Stimulated activated CD4-positive, alpha-beta T cell treated with anti-CD3 and anti-CD28 coated beads, Interleukin-1b, Interleukin-23, amount 100 ng/mL, for 48 hours (primary cell): ENCODE data around the gene SMARCC1.

Experiments
- DNase-seq: peaks from one replicate; pipeline ENCODE4 v3.0.0-alpha.2; 2020

The SMARCC1 gene

GRCh38 chr3:47622671-47623461 is 158.8 kb downstream of the SMARCC1 start:
- no peak for DNase-seq

GRCh38 chr3:47617086-47618010 is 164.3 kb downstream of the SMARCC1 start:
- no peak for DNase-seq

- DNase-seq = no peak
Measured at GRCh38 chr3:47614788-47615187, 166.9 kb downstream of the SMARCC1 start.

GRCh38 chr3:47613722-47614121 is 168.0 kb downstream of the SMARCC1 start:
- no peak for DNase-seq

GRCh38 chr3:47612879-47613278 is 168.8 kb downstream of the SMARCC1 start:
- no peak for DNase-seq

- DNase-seq = no peak
Measured at GRCh38 chr3:47612178-47612577, 169.5 kb downstream of the SMARCC1 start.

GRCh38 chr3:47611576-47611975 is 170.1 kb downstream of the SMARCC1 start:
- DNase-seq = no peak

GRCh38 chr3:47610583-47610982 is 171.1 kb downstream of the SMARCC1 start:
- no peak for DNase-seq

GRCh38 chr3:47607335-47607734 is 174.4 kb downstream of the SMARCC1 start:
- DNase-seq = no peak

- DNase-seq = no peak
Measured at GRCh38 chr3:47606165-47606564, 175.5 kb downstream of the SMARCC1 start.

- no peak for DNase-seq
Measured at GRCh38 chr3:47605652-47606051, 176.0 kb downstream of the SMARCC1 start.

GRCh38 chr3:47604145-47604544 is 177.5 kb downstream of the SMARCC1 start:
- DNase-seq = no peak

- DNase-seq = no peak
Measured at GRCh38 chr3:47603332-47603731, 178.4 kb downstream of the SMARCC1 start.

GRCh38 chr3:47601281-47601680 is 180.4 kb downstream of the SMARCC1 start:
- no peak for DNase-seq

GRCh38 chr3:47594792-47595191 is 186.9 kb downstream of the SMARCC1 start:
- DNase-seq = no peak

GRCh38 chr3:47592066-47592795 is 189.5 kb downstream of the SMARCC1 start:
- DNase-seq = no peak

- no peak for DNase-seq
Measured at GRCh38 chr3:47590216-47590615, 191.5 kb downstream of the SMARCC1 start.

- no peak for DNase-seq
Measured at GRCh38 chr3:47588587-47588986, 193.1 kb downstream of the SMARCC1 start.

GRCh38 chr3:47588053-47588452 is 193.6 kb downstream of the SMARCC1 start:
- no peak for DNase-seq

- DNase-seq = no peak
Measured at GRCh38 chr3:47586746-47587145, 194.9 kb downstream of the SMARCC1 start.

- no peak for DNase-seq
Measured at GRCh38 chr3:47583320-47584075, 198.2 kb downstream of the SMARCC1 start.

GRCh38 chr3:47581835-47582234 is 199.9 kb downstream of the SMARCC1 start:
- DNase-seq = no peak
